NCI-H345 treated with DMSO at 0.1 percent for 48 hours (cell line): ENCODE results near the gene PFDN1.

Experiments
- DNase-seq: peaks from one replicate; lab custom pipeline; 2025; ENCODE audit not compliant: unreplicated experiment; lab: John Stamatoyannopoulos, UW

The PFDN1 gene

GRCh38 chr5:140329739-140330481, 27.0 kb upstream of the PFDN1 start:
- no peak for DNase-seq

GRCh38 chr5:140328036-140328764, 25.3 kb upstream of the PFDN1 start:
- no peak for DNase-seq

GRCh38 chr5:140327589-140327988, 24.7 kb upstream of the PFDN1 start:
- no peak for DNase-seq

GRCh38 chr5:140325486-140325885, 22.6 kb upstream of the PFDN1 start:
- no peak for DNase-seq

GRCh38 chr5:140324617-140325241, 21.8 kb upstream of the PFDN1 start:
- DNase-seq: no peak

- DNase-seq: no peak
Observed at GRCh38 chr5:140324041-140324600, 21.2 kb upstream of the PFDN1 start.

- DNase-seq: no peak
Observed at GRCh38 chr5:140322751-140323731, 20.1 kb upstream of the PFDN1 start.

GRCh38 chr5:140321796-140322195, 18.9 kb upstream of the PFDN1 start:
- DNase-seq: no peak

- DNase-seq: no peak
Observed at GRCh38 chr5:140319833-140320232, 16.9 kb upstream of the PFDN1 start.

GRCh38 chr5:140318792-140319191, 15.9 kb upstream of the PFDN1 start:
- DNase-seq: no peak

- no peak for DNase-seq
Observed at GRCh38 chr5:140317859-140318258, 15.0 kb upstream of the PFDN1 start.

- DNase-seq: no peak
Observed at GRCh38 chr5:140312791-140313189, 9.9 kb upstream of the PFDN1 start.

- no peak for DNase-seq
Observed at GRCh38 chr5:140312067-140312790, 9.3 kb upstream of the PFDN1 start.

GRCh38 chr5:140311011-140311467, 8.1 kb upstream of the PFDN1 start:
- DNase-seq: no peak

GRCh38 chr5:140310434-140310833, 7.5 kb upstream of the PFDN1 start:
- DNase-seq: no peak

- DNase-seq: no peak
Observed at GRCh38 chr5:140309706-140310249, 6.9 kb upstream of the PFDN1 start.

- DNase-seq: no peak
Observed at GRCh38 chr5:140305471-140305870, 2.6 kb upstream of the PFDN1 start.

- no peak for DNase-seq
Observed at GRCh38 chr5:140303966-140304365, 1.1 kb upstream of the PFDN1 start.

- DNase-seq: no peak
Observed at GRCh38 chr5:140301136-140301535, 1.8 kb downstream of the PFDN1 start.

GRCh38 chr5:140299056-140299455, 3.8 kb downstream of the PFDN1 start:
- DNase-seq: no peak
